ACC112 (cell line): ENCODE results near the gene TMEM190.

Experiments used
- H2AFZ ChIP-seq: fragments of 200-600 bp; sonication (generic); one replicate; pipeline ENCODE4 v1.6.0; 2017; ENCODE audit warnings: antibody characterized with exemption, low read length; ENCODE audit not compliant: unreplicated experiment
- H3K27ac ChIP-seq: fragments of 200-600 bp; sonication (generic); 2 replicates; pipeline ENCODE4 v1.5.1; 2014; ENCODE audit warnings: low read depth, mild to moderate bottlenecking, antibody characterized with exemption, low read length, moderate library complexity
- H3K27me3 ChIP-seq: fragments of 200-600 bp; sonication (generic); 2 replicates; pipeline ENCODE4 v1.6.1; 2014; ENCODE audit warnings: mild to moderate bottlenecking, antibody characterized with exemption, low read length, moderate library complexity, mixed read lengths; ENCODE audit not compliant: insufficient read depth
- H3K36me3 ChIP-seq: fragments of 200-600 bp; sonication (generic); 2 replicates; pipeline ENCODE4 v1.6.1; 2016; ENCODE audit warnings: mild to moderate bottlenecking, antibody characterized with exemption, low read length, moderate library complexity, mixed read lengths; ENCODE audit not compliant: insufficient read depth
- H3K4me1 ChIP-seq: fragments of 200-600 bp; sonication (generic); one replicate; pipeline ENCODE4 v1.6.1; 2016; ENCODE audit warnings: low read length, mixed read lengths; ENCODE audit not compliant: insufficient read depth, unreplicated experiment, control insufficient read depth
- H3K4me3 ChIP-seq: fragments of 200-600 bp; sonication (generic); 2 replicates; pipeline ENCODE4 v1.5.1; 2014; ENCODE audit warnings: mild to moderate bottlenecking, low read depth, low read length
- H3K79me2 ChIP-seq: fragments of 200-600 bp; sonication (generic); one replicate; pipeline ENCODE4 v1.6.0; 2016; ENCODE audit warnings: low read length; ENCODE audit not compliant: control insufficient read depth, unreplicated experiment, insufficient read depth

The TMEM190 gene

GRCh38 chr19:55362990-55363716 is 13.5 kb upstream of the TMEM190 start, which contains the start of gene GARIN5B:
TSS of gene GARIN5B (minus strand) at chr19:55363260. CDS start at chr19:55363066, 194 bp downstream.
- Histone ChIP-seq H3K36me3 (no peaks in the 10 kb centered on the region), H3K4me3 (no peak within 1 kb of the TSS), H2AFZ (no peak within 1 kb of the TSS), H3K27ac (no peak within 1 kb of the TSS), H3K4me1 (no peaks in the 10 kb centered on the region), H3K79me2 (no peaks in the 10 kb centered on the region), H3K27me3 (no peaks in the 10 kb centered on the region)

- no peaks in the 10 kb centered on the region for H3K27me3 ChIP-seq
- no peaks in the 10 kb centered on the region for H3K36me3 ChIP-seq
- no peak overlapping the region for H2AFZ ChIP-seq
- no peak overlapping the region for H3K4me3 ChIP-seq
- H3K79me2 ChIP-seq = no peaks in the 10 kb centered on the region
- no peaks in the 10 kb centered on the region for H3K4me1 ChIP-seq
- H3K27ac ChIP-seq = no peak overlapping the region
These were observed 11.4 kb upstream of the TMEM190 start for GRCh38 chr19:55365245-55365644.

DNA sequence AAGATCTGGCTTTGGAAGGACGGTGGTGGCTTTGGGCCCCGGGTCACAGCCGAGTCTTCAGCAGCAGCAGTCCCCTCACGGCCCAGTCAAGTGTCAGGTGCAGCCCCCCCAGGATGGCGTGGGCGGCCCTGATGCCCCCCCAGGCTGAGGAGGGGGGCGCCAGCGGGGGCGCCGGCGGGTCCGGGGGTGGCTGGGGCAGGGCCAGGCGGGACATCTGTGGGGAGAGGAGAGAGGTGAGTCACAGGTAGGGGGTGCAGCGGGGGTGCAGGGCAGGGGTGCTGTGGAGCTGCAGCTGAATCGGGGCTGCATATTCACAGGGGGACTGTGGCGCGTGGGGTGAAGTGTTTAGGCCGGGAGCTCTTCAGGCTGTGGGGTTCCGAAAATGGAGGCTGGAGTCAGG is 10.7 kb upstream of the TMEM190 start:
- Histone ChIP-seq H3K27me3 (no peaks in the 10 kb centered on the region), H2AFZ (no peak overlapping the region), H3K36me3 (no peaks in the 10 kb centered on the region), H3K4me3 (no peak overlapping the region), H3K79me2 (no peaks in the 10 kb centered on the region), H3K27ac (no peak overlapping the region), H3K4me1 (peaks cover 5% of the 10 kb centered on the region)

- H3K36me3 ChIP-seq = no peaks in the 10 kb centered on the region
- H3K27me3 ChIP-seq = no peaks in the 10 kb centered on the region
- no peak overlapping the region for H3K27ac ChIP-seq
These were observed 9.8 kb upstream of the TMEM190 start for GRCh38 chr19:55366790-55367189.

GRCh38 chr19:55368106-55368505 is 8.5 kb upstream of the TMEM190 start:
- H3K27ac ChIP-seq = no peak overlapping the region
- no peaks in the 10 kb centered on the region for H3K27me3 ChIP-seq
- H3K4me3 ChIP-seq = no peak overlapping the region

More at GRCh38 chr19:55366790-55367189, 9.8 kb upstream of the TMEM190 start:
- Histone ChIP-seq H3K79me2 (no peaks in the 10 kb centered on the region), H2AFZ (no peak overlapping the region), H3K4me1 (peaks cover 5% of the 10 kb centered on the region), H3K4me3 (no peak overlapping the region)

DNA sequence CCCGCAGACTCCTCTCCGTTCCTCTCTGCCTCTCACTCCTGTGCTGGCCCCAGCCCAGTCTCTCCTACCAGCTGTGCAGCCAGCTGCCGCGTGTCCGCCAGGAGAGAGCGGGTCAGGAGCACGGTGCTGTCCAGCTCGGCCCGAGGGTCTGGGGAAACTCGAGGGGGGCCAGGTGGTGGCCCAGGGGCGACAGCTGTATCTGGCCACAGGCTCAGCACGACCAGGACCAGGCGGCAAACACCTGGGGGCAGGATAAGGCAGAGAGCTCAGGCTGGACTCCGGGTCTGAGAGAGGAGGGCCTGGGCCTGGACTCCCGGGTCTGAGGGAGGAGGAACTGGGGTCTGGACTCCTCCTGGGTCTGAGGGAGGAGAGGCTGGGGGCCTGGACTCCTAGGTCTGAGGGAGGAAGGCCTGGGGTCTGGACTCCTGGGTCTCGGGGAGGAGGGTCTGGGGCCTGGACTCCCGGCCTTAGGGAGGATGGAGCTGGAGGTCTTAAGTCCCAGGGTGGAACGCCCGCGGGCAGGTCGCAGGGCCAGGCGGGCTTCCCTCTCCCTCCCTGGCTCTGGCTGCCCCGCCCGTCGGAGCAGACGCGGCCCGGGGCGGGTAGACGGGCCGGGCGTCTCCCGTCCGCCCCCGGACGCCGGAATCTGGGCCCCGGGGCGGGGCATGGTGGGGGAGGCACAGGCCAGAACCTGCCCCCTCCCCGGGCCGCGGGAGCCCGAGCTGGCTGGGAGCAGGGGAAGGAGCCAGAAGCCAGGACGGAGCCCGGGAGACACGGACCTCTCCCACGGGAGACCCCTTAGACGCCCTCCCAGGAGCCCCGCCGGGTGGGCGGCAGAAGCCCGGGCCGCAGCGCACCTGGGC is 7.7 kb upstream of the TMEM190 start:
- no peak overlapping the region for H3K27ac ChIP-seq
- H2AFZ ChIP-seq = no peak overlapping the region
- no peaks in the 10 kb centered on the region for H3K79me2 ChIP-seq
- H3K4me1 ChIP-seq = peaks cover 13% of the 10 kb centered on the region
- peak overlapping the region; percentile 57 for H3K4me3 ChIP-seq
- no peaks in the 10 kb centered on the region for H3K36me3 ChIP-seq
- no peaks in the 10 kb centered on the region for H3K27me3 ChIP-seq

More at GRCh38 chr19:55368106-55368505, 8.5 kb upstream of the TMEM190 start:
- Histone ChIP-seq H3K4me1 (peaks cover 9% of the 10 kb centered on the region), H2AFZ (no peak overlapping the region), H3K36me3 (no peaks in the 10 kb centered on the region), H3K79me2 (no peaks in the 10 kb centered on the region)

- no peak overlapping the region for H2AFZ ChIP-seq
- peak overlapping the region; percentile 75 for H3K4me3 ChIP-seq
- H3K27ac ChIP-seq = no peak overlapping the region
- no peaks in the 10 kb centered on the region for H3K36me3 ChIP-seq
- H3K4me1 ChIP-seq = peaks cover 13% of the 10 kb centered on the region
- H3K79me2 ChIP-seq = no peaks in the 10 kb centered on the region
- H3K27me3 ChIP-seq = no peaks in the 10 kb centered on the region
These were observed 6.8 kb upstream of the TMEM190 start for GRCh38 chr19:55369653-55370304.

- Histone ChIP-seq H3K4me3 (peak within 1 kb of the TSS; percentile 75), H3K27ac (peak within 1 kb of the TSS; percentile 22; the same call in 1 of the 2 replicates), H3K36me3 (no peaks in the 10 kb centered on the region), H3K27me3 (no peaks in the 10 kb centered on the region), H2AFZ (no peak within 1 kb of the TSS), H3K4me1 (peaks cover 13% of the 10 kb centered on the region), H3K79me2 (no peaks in the 10 kb centered on the region)
These were observed 6.2 kb upstream of the TMEM190 start, which contains the start of gene IL11 for GRCh38 chr19:55370305-55370988. TSS of gene IL11 (minus strand) at chr19:55370463. CDS start at chr19:55370310, 153 bp downstream.

DNA sequence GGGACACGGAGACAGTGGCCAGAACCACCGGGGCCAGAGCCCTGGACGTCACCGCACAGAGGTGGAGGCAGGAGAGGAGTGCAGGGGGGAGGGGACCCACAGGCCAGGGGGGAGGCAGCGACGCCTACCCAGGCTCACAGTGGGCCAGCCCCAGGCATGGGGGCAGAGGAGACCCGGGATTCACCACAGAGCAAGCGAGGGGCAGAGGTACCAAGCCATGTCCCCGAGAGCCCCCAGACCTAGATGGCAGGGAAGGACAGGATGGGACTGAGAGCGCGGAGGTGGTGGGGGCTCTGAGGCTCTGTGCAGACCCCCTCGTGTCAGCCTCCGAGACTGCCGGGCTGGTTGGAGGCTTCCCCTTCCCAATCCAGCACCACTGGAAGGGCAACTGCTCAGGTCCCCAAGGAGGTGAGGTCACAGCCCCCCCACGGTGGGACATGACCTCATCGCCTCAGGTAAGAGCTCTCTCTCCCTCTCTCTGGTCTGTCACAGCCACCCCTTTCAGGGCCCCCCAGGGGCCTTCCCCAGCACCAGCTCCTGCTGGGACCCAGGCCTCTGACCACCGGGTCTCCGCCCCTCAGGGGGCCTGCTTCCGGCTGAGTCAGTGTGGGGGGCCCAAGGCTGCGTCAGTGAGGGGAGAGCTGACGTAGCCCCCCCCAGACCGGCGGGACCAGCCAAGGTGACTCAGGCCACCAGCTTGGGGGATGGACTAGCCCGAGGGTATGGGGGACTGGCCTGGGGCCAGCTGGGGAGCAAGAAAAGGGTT is 4.1 kb upstream of the TMEM190 start:
- no peaks in the 10 kb centered on the region for H3K27me3 ChIP-seq
- peaks cover 13% of the 10 kb centered on the region for H3K4me1 ChIP-seq
- no peak overlapping the region for H3K4me3 ChIP-seq
- H3K36me3 ChIP-seq = no peaks in the 10 kb centered on the region
- no peak overlapping the region for H2AFZ ChIP-seq
- H3K27ac ChIP-seq = no peak overlapping the region
- no peaks in the 10 kb centered on the region for H3K79me2 ChIP-seq
